HepG2 (cell line): ENCODE data around the gene VWCE. TPM values are rescaled to one million over a fixed set of nuclear protein-coding genes. Genes with fewer than 3 reads are reported as not detected.

ENCODE experiments used
- AGO1 ChIP-seq: fragments of 200-400 bp; formaldehyde crosslinking; IDR thresholded peaks from 2 replicates; pipeline ENCODE4 v1.6.1; 2017; ENCODE audit warnings: mild to moderate bottlenecking, low read depth, low read length, moderate library complexity; ENCODE audit not compliant: poor library complexity, severe bottlenecking
- CCAR2 ChIP-seq: fragments of 200-400 bp; formaldehyde crosslinking; optimal IDR thresholded peaks from 2 replicates; pipeline ENCODE3; 2018; ENCODE audit warnings: low read depth, mild to moderate bottlenecking, low read length, moderate library complexity
- MAFG ChIP-seq: sonication (generic); formaldehyde crosslinking; IDR thresholded peaks from 2 replicates; pipeline ENCODE4 v1.5.1; 2020; ENCODE audit warnings: mild to moderate bottlenecking, missing genetic modification reagents
- MTF1 ChIP-seq: sonication (generic); formaldehyde crosslinking; IDR thresholded peaks from 2 replicates; pipeline ENCODE4 v1.5.0; 2020; ENCODE audit warnings: missing genetic modification reagents
- MXI1 ChIP-seq: IDR thresholded peaks from 3 replicates; pipeline ENCODE4 v1.6.1; 2012; ENCODE audit warnings: low read depth, low read length, inconsistent platforms, borderline replicate concordance
- NFYB ChIP-seq: sonication (generic); formaldehyde crosslinking; IDR thresholded peaks from 2 replicates; pipeline ENCODE4 v1.4.0; 2020; ENCODE audit warnings: missing genetic modification reagents
- NR1H2 ChIP-seq: sonication (generic); formaldehyde crosslinking; IDR thresholded peaks from 2 replicates; pipeline ENCODE4 v1.8.1; 2022; ENCODE audit warnings: low read depth, missing genetic modification reagents, borderline replicate concordance
- POLR2A ChIP-seq, 2 experiments: IDR thresholded peaks; 2 replicates each; pipeline ENCODE4 v1.6.1; 2011; ENCODE audit warnings: low read depth in 2 of 2, low read length in 2 of 2, mild to moderate bottlenecking in 1 of 2, moderate library complexity in 1 of 2; ENCODE audit not compliant: insufficient read depth in 1 of 2
- PTBP1 ChIP-seq: fragments of 200-400 bp; formaldehyde crosslinking; IDR thresholded peaks from 2 replicates; pipeline ENCODE4 v1.6.1; 2018; ENCODE audit warnings: low read length, low read depth; ENCODE audit not compliant: poor library complexity, severe bottlenecking
- RELA ChIP-seq: sonication (generic); formaldehyde crosslinking; IDR thresholded peaks from 2 replicates; pipeline ENCODE4 v1.4.0; 2020; ENCODE audit warnings: missing genetic modification reagents
- TEAD3 ChIP-seq: optimal IDR thresholded peaks from 2 replicates; pipeline ENCODE3; 2016; ENCODE audit warnings: borderline replicate concordance
- THAP11 ChIP-seq: IDR thresholded peaks from 2 replicates; pipeline ENCODE4 v1.6.1; 2016; ENCODE audit warnings: missing biosample characterization, missing genetic modification reagents
- ZBTB38 ChIP-seq: sonication (generic); formaldehyde crosslinking; IDR thresholded peaks from 2 replicates; pipeline ENCODE4 v1.5.1; 2020; ENCODE audit warnings: mild to moderate bottlenecking, missing genetic modification reagents
- ZKSCAN1 ChIP-seq: fragments of 150-350 bp; IDR thresholded peaks from 2 replicates; pipeline ENCODE4 v1.6.1; 2014; ENCODE audit warnings: low read length
- ZNF12 ChIP-seq: sonication (generic); formaldehyde crosslinking; IDR thresholded peaks from 2 replicates; pipeline ENCODE4 v1.5.0; 2020; ENCODE audit warnings: missing genetic modification reagents
- ZNF207 ChIP-seq: fragments of 450-650 bp; IDR thresholded peaks from 2 replicates; pipeline ENCODE4 v1.6.1; 2016; ENCODE audit warnings: antibody characterized with exemption, borderline replicate concordance
- ZNF253 ChIP-seq: sonication (generic); formaldehyde crosslinking; IDR thresholded peaks from 2 replicates; pipeline ENCODE4 v1.8.0; 2022; ENCODE audit warnings: mild to moderate bottlenecking, missing genetic modification reagents, borderline replicate concordance
- ZNF282 ChIP-seq: fragments of 450-650 bp; IDR thresholded peaks from 2 replicates; pipeline ENCODE4 v1.6.1; 2018; ENCODE audit not compliant: partially characterized antibody
- ZNF333 ChIP-seq: sonication (generic); formaldehyde crosslinking; IDR thresholded peaks from 2 replicates; pipeline ENCODE4 v1.4.0; 2020; ENCODE audit warnings: mild to moderate bottlenecking, missing genetic modification reagents, borderline replicate concordance
- ZNF501 ChIP-seq: sonication (generic); formaldehyde crosslinking; IDR thresholded peaks from 2 replicates; pipeline ENCODE4 v1.5.1; 2020; ENCODE audit warnings: mild to moderate bottlenecking, moderate library complexity, missing genetic modification reagents
- polyA plus RNA-seq, 8 experiments: library from polyadenylated mRNA; depleted of rRNA in 3 of 8; stranded (reverse) in 7 of 8; unstranded in 1 of 8; fragments of >200 nt; fragmentation: Illumina TruSeq in 4 of 8; extraction: Trizol in 4 of 8; gene quantifications; 2 replicates each; pipeline versions ENCODE4 v1.2.1 to v1.2.3, GENCODE V29; 2011 to 2016; ENCODE audit warnings: low read depth in 4 of 8, missing spikeins in 1 of 8, mixed read lengths in 1 of 8; ENCODE audit not compliant: insufficient read depth in 1 of 8
- total RNA-seq, 5 experiments: library from RNA; depleted of rRNA; stranded (reverse); fragments of >200 nt; fragmentation: Illumina TruSeq; extraction: Trizol; gene quantifications; 2 replicates each; pipeline ENCODE4 v1.2.3, GENCODE V29; 2016; ENCODE audit warnings: low read depth in 1 of 5
- TF ChIP-seq, protein P1 (sequence below): IDR thresholded peaks from 2 replicates; pipeline ENCODE4 v1.6.1; 2016; ENCODE audit warnings: missing compliant biosample characterization, missing genetic modification reagents, borderline replicate concordance
- TF ChIP-seq, protein P2 (sequence below): sonication (generic); formaldehyde crosslinking; IDR thresholded peaks from 2 replicates; pipeline ENCODE4 v1.4.0; 2020; ENCODE audit warnings: mild to moderate bottlenecking, missing genetic modification reagents, borderline replicate concordance
- TF ChIP-seq, protein P3 (sequence below): sonication (generic); formaldehyde crosslinking; IDR thresholded peaks from 2 replicates; pipeline ENCODE4 v1.4.0; 2020; ENCODE audit warnings: mild to moderate bottlenecking, missing genetic modification reagents
- TF ChIP-seq, protein P4 (sequence below): sonication (generic); formaldehyde crosslinking; IDR thresholded peaks from 2 replicates; pipeline ENCODE4 v1.4.0; 2020; ENCODE audit warnings: mild to moderate bottlenecking, missing genetic modification reagents
- TF ChIP-seq, protein P5 (sequence below): sonication (generic); formaldehyde crosslinking; IDR thresholded peaks from 2 replicates; pipeline ENCODE4 v1.5.1; 2020; ENCODE audit warnings: missing genetic modification reagents, mild to moderate bottlenecking, borderline replicate concordance

The VWCE gene
- total and polyA plus RNA-seq, 2 of the 13 experiments (the other 11 are each of a cell fraction or from before 2014, with no cell fraction given) = 27.6 to 58.3 TPM

DNA sequence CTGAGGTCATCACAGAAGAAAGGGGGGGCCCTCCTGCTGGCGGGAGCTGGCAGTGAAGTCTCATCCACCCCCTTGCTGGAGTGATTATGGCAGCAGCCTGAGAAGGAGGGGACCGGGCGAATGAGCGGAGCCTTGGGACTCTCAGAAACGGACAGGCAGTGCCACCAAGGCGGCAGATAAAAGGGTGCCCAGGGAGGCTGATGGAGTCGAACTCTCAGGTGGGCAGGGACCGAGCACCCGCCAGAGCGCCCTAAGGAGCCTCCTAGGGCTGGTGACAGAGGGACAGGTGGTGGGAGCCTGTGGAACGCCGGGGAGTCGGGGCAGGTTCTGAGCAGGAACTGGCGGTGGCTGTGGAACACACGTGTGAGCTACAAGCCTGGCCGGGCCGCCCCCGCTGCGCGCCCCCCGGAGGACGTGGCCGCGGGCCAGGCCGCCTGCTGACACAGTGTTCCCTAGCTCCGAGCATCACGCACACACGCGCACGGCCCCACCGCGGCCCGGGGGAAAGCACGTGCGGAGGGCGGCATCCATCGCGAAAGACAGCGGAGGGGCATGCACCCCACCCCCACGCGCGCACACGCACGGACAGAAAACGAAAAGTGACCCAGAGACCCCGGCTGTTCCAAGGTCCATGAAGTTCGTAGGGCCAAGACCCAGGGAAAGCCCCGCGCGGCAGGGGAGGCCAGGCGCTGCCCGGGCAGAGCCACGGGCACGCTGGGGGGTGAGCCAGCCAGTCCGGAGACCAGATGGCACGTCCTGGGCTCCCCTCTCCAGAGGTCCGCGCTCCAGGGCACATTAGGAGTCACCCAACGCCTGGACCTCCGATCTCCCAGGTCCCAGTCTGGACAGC lies 1.0 kb downstream of the VWCE start (continued):
- TF ChIP-seq, protein P1, sequence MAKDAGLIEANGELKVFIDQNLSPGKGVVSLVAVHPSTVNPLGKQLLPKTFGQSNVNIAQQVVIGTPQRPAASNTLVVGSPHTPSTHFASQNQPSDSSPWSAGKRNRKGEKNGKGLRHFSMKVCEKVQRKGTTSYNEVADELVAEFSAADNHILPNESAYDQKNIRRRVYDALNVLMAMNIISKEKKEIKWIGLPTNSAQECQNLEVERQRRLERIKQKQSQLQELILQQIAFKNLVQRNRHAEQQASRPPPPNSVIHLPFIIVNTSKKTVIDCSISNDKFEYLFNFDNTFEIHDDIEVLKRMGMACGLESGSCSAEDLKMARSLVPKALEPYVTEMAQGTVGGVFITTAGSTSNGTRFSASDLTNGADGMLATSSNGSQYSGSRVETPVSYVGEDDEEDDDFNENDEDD (CRISPR knock-in tag) = peak; percentile 66; the same call in 1 of the 2 replicates
- no peak for TF ChIP-seq TEAD3 (CRISPR knock-in tag)
- no peak for TF ChIP-seq NFYB (CRISPR knock-in tag)
- 0 out of 2 replicates have a peak, but pooled peaks have one; percentile 30 for TF ChIP-seq ZNF333 (CRISPR knock-in tag)
- TF ChIP-seq ZNF253 (CRISPR knock-in tag) = no peak
- TF ChIP-seq, protein P2, sequence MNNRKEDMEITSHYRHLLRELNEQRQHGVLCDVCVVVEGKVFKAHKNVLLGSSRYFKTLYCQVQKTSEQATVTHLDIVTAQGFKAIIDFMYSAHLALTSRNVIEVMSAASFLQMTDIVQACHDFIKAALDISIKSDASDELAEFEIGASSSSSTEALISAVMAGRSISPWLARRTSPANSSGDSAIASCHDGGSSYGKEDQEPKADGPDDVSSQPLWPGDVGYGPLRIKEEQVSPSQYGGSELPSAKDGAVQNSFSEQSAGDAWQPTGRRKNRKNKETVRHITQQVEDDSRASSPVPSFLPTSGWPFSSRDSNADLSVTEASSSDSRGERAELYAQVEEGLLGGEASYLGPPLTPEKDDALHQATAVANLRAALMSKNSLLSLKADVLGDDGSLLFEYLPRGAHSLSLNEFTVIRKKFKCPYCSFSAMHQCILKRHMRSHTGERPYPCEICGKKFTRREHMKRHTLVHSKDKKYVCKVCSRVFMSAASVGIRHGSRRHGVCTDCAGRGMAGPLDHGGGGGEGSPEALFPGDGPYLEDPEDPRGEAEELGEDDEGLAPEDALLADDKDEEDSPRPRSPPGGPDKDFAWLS (CRISPR knock-in tag) = 0 out of 2 replicates have a peak, but pooled peaks have one; percentile 70
- TF ChIP-seq MXI1 = peak; percentile 34; the same call in 1 of the 3 replicates
- TF ChIP-seq MTF1 (CRISPR knock-in tag) = 0 out of 2 replicates have a peak, but pooled peaks have one; percentile 27
- no peak for TF ChIP-seq ZNF207
- TF ChIP-seq ZNF12 (CRISPR knock-in tag) = no peak
- TF ChIP-seq, protein P3, sequence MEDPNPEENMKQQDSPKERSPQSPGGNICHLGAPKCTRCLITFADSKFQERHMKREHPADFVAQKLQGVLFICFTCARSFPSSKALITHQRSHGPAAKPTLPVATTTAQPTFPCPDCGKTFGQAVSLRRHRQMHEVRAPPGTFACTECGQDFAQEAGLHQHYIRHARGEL (CRISPR knock-in tag) = 0 out of 2 replicates have a peak, but pooled peaks have one; percentile 48
- TF ChIP-seq MAFG (CRISPR knock-in tag) = no peak
- peak in 1 of 2 experiments; percentile 57; a peak in 3 of 4 replicates for TF ChIP-seq POLR2A (IDR thresholded peaks at IDR 0.05; ENCODE audit: insufficient read depth in 1 of 2, low read depth in 2 of 2, low read length in 2 of 2)
- peak; percentile 53; the same call in 1 of the 2 replicates for TF ChIP-seq NR1H2 (CRISPR knock-in tag)
- TF ChIP-seq CCAR2 = no peak
- TF ChIP-seq AGO1 = no peak
- peak; percentile 31; the same call in 1 of the 2 replicates for TF ChIP-seq THAP11 (CRISPR knock-in tag)
- TF ChIP-seq RELA = no peak
- no peak for TF ChIP-seq ZNF282
- TF ChIP-seq, protein P4, sequence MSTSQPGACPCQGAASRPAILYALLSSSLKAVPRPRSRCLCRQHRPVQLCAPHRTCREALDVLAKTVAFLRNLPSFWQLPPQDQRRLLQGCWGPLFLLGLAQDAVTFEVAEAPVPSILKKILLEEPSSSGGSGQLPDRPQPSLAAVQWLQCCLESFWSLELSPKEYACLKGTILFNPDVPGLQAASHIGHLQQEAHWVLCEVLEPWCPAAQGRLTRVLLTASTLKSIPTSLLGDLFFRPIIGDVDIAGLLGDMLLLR (CRISPR knock-in tag) = peak; percentile 85
- TF ChIP-seq ZNF501 = no peak; the same call in 1 of the 2 replicates
- TF ChIP-seq PTBP1 = no peak
- TF ChIP-seq ZBTB38 = 0 out of 2 replicates have a peak, but pooled peaks have one; percentile 43
- no peak for TF ChIP-seq ZKSCAN1
- TF ChIP-seq, protein P5, sequence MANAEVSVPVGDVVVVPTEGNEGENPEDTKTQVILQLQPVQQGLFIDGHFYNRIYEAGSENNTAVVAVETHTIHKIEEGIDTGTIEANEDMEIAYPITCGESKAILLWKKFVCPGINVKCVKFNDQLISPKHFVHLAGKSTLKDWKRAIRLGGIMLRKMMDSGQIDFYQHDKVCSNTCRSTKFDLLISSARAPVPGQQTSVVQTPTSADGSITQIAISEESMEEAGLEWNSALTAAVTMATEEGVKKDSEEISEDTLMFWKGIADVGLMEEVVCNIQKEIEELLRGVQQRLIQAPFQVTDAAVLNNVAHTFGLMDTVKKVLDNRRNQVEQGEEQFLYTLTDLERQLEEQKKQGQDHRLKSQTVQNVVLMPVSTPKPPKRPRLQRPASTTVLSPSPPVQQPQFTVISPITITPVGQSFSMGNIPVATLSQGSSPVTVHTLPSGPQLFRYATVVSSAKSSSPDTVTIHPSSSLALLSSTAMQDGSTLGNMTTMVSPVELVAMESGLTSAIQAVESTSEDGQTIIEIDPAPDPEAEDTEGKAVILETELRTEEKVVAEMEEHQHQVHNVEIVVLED (CRISPR knock-in tag) = 0 out of 2 replicates have a peak, but pooled peaks have one; percentile 12
